NT2/D1 (cell line): Measurements from ENCODE around the gene AHDC1.
"Not testable (repeated sequence)": the region's sequence is repeated elsewhere in the genome, so short reads cannot be mapped to it uniquely, and the experiment has no call there.

ENCODE experiments used
- SUZ12 ChIP-seq: IDR thresholded peaks from 2 replicates; pipeline ENCODE4 v1.6.1; 2011; ENCODE audit not compliant: insufficient read length, insufficient read depth; ENCODE audit errors: extremely low read depth
- ZNF274 ChIP-seq: IDR thresholded peaks from 2 replicates; pipeline ENCODE4 v1.6.1; 2011; ENCODE audit warnings: mild to moderate bottlenecking, low read depth, low read length

- not testable (repeated sequence) for TF ChIP-seq SUZ12, ZNF274
Measured at GRCh38 chr1:27501159-27501558, 102.8 kb downstream of the AHDC1 start.
